Measurements from ENCODE around the gene RPS6KA4. TPM values are rescaled to one million over a fixed set of nuclear protein-coding genes. Genes with fewer than 3 reads are reported as not detected.

Gene RPS6KA4
- total and polyA plus RNA-seq, 2 of the 13 experiments (the other 11 are each of a cell fraction or from before 2014, with no cell fraction given): 8.9 to 14.2 TPM

DNA sequence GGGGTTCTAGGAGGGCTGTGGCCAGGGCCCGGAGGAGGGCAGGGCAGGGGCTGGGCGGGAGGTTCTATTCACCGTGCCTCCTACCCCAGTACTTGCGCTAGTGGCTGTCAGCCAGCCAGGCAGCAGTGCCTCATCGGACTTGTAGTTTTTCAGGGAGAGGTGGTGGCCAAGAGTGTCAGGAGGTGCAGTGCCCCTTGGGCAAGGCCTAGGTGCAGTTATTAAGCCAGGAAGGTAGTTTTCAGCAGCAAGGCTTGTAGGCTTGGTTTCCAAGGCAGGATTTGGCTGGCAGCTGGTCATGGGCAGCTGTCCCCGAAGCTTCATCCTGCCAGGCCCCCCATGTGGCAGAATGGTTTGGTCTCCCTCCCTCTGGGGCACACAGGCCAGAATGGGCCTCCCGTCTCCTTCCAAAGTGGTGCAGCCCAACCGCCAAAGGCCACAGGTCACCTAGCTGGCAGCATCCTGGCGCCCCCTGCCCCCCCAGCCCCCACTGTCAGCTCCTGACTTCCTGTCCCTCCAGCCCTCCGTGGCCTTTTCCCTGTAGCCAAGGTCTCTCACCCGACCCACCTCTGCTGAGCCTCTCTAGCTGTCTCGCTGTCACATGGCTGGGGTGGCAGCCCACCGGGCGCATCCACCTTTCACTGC lies 10.5 kb upstream of the RPS6KA4 start (continued):
- TF ChIP-seq, protein P1, sequence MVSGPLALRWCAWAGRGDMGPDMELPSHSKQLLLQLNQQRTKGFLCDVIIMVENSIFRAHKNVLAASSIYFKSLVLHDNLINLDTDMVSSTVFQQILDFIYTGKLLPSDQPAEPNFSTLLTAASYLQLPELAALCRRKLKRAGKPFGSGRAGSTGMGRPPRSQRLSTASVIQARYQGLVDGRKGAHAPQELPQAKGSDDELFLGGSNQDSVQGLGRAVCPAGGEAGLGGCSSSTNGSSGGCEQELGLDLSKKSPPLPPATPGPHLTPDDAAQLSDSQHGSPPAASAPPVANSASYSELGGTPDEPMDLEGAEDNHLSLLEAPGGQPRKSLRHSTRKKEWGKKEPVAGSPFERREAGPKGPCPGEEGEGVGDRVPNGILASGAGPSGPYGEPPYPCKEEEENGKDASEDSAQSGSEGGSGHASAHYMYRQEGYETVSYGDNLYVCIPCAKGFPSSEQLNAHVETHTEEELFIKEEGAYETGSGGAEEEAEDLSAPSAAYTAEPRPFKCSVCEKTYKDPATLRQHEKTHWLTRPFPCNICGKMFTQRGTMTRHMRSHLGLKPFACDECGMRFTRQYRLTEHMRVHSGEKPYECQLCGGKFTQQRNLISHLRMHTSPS (CRISPR knock-in tag; IDR thresholded peaks at IDR 0.05; ENCODE audit: low read depth): peak; percentile 64; the same call in 1 of the 2 replicates
- TF ChIP-seq GABPB1 (CRISPR knock-in tag; IDR thresholded peaks at IDR 0.05): peak; percentile 35; the same call in 1 of the 2 replicates
- peak; percentile 18; the same call in 1 of the 2 replicates for TF ChIP-seq NR2C2 (CRISPR knock-in tag; IDR thresholded peaks at IDR 0.05; ENCODE audit: borderline replicate concordance)
- TF ChIP-seq, protein P2, sequence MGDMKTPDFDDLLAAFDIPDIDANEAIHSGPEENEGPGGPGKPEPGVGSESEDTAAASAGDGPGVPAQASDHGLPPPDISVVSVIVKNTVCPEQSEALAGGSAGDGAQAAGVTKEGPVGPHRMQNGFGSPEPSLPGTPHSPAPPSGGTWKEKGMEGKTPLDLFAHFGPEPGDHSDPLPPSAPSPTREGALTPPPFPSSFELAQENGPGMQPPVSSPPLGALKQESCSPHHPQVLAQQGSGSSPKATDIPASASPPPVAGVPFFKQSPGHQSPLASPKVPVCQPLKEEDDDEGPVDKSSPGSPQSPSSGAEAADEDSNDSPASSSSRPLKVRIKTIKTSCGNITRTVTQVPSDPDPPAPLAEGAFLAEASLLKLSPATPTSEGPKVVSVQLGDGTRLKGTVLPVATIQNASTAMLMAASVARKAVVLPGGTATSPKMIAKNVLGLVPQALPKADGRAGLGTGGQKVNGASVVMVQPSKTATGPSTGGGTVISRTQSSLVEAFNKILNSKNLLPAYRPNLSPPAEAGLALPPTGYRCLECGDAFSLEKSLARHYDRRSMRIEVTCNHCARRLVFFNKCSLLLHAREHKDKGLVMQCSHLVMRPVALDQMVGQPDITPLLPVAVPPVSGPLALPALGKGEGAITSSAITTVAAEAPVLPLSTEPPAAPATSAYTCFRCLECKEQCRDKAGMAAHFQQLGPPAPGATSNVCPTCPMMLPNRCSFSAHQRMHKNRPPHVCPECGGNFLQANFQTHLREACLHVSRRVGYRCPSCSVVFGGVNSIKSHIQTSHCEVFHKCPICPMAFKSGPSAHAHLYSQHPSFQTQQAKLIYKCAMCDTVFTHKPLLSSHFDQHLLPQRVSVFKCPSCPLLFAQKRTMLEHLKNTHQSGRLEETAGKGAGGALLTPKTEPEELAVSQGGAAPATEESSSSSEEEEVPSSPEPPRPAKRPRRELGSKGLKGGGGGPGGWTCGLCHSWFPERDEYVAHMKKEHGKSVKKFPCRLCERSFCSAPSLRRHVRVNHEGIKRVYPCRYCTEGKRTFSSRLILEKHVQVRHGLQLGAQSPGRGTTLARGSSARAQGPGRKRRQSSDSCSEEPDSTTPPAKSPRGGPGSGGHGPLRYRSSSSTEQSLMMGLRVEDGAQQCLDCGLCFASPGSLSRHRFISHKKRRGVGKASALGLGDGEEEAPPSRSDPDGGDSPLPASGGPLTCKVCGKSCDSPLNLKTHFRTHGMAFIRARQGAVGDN (CRISPR knock-in tag; IDR thresholded peaks at IDR 0.05): peak; percentile 57
- TF ChIP-seq NCOA5 (CRISPR knock-in tag; IDR thresholded peaks at IDR 0.05): no peak
- TF ChIP-seq NR2F6 (IDR thresholded peaks at IDR 0.05): peak; percentile 72
- no peak for TF ChIP-seq NR2F6 (CRISPR knock-in tag; IDR thresholded peaks at IDR 0.05)
